ENCODE measurements around the gene POLE4.

POLE4 gene

DNA sequence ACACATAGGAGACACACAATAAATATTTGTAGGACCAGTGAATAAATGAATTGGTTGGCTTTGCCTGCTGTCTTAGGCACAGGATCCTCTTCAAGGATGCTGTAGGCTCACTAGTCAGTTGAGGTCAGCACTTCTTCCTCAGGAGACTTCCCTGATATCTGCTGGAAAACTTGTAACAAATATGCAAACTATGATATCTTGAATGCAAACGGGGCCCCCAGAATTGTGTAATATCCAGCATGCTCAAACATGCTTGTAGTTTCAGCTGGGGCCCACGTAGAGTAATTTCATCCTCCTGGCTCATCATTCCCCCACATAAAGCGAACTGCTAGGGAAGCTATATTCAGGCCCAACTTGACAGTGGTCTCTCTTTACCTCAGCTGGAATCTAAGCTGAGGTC lies 43.6 kb downstream of the POLE4 start:
- DNase-seq (ENCODE audit: low read depth), result no peak

DNA sequence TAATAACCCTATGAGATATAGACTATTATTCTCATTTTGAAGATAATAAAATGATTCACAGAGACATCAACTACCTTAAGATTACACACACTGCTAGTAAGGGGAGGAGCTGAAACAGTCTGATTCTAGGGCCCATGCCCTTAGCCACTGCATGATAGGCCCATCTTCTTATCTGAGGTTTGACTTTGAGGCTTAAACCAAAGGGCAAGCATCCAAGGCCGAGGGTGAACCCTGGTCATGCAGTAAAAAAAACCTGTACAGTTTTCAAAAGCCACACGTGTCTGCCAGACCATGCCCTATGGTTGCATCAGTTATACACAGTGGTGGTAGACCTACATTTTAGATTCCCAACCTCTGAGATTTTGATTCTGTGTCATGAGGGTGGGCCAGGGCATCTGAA lies 44.8 kb downstream of the POLE4 start:
- DNase-seq (ENCODE audit: low read depth), result no peak

DNA sequence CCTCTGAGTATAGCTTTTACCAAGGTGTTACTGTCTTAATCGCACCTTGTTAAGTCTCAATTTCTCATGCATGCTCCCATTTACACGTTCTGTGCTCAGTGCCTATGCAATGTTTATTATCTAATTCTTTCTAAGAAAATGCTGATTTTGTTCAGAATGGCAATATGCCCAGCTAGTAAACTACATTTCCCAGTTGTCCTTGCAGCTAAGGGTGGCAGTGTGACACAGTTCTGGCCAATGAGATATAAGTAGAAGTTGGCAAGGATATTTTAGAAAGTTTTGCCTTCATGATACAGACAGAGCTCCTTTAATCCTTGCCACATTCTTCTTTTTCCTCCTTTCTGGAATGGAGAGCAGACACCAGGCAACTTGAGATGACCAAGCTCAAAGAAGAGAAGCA lies 45.3 kb downstream of the POLE4 start:
- DNase-seq (ENCODE audit: low read depth), result no peak

DNA sequence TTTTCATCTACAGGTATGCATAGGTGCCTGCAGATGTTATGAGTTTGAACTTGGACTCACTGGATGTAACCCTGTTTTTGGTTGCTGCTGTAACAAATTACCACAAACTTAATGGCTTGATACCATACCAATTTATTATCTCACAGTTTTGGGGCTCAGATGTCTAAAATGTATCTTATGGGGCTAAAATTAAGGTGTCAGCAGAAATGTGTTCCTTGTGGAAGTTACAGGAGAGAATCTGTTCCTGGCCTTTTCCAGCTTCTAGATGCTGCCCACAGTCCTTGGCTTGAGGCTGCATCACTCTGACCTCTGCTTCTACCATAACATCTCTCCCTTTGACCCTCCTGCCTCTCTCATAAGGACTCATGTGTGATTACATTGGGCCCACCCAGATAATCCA lies 47.6 kb downstream of the POLE4 start:
- no peak for DNase-seq (ENCODE audit: low read depth)

DNA sequence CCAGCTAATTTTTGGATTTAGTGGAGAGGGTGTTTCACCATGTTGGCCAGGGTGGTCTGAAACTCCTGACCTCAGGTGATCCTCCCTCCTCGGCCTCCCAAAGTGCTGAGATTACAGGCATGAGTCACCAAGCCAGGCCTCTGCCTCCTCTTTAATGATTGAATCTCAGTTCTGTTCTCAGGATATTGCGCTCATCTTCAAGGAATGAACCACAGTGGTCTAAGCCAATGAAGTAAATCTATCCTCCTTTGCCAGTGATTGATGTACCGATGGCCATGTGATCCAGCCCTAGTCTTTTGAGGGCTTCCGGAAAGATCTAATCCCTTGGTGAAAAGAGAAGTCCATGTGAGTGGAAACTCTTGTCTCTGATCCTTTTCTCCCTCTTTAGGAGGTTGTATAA lies 48.6 kb downstream of the POLE4 start:
- DNase-seq (ENCODE audit: low read depth), result no peak

DNA sequence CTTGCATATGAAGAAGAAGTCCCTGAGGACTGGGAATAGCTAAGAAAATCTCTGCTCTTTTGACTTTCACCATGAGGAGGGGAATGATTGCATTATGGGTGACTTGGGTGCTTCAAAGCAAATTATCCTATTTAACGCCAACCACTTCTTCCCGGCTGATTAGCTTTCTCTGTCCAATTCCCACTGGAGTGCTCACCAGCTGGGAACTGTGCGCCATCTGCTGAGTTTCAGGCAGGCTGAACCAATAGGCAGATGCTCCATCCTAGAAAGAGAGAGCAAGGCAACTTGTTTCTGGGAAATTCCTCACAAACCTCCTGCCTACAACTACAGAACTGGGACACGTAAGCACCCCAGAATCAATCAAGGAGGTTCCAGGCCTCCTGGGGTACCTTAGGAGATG lies 49.4 kb downstream of the POLE4 start:
- DNase-seq (ENCODE audit: low read depth), result no peak

DNA sequence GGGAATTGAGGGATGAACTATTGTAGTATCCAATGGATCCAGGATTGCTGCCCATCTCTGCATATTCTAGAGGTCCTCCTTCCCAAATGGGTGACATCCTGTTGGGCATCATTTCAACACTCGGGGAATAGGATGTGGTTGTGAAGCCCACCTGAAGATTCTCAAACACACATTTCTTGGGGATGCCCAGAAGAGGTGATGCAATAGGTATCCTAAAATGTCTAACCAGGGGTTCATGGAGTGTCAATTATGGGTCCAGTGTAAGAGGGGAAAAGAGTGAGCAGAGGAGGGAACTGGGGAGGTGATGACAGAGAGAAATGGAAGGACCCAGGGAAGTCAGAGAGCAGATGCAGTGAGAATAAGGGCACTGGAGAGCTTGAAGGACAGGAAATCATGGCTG lies 52.1 kb downstream of the POLE4 start:
- DNase-seq (ENCODE audit: low read depth), result no peak

DNA sequence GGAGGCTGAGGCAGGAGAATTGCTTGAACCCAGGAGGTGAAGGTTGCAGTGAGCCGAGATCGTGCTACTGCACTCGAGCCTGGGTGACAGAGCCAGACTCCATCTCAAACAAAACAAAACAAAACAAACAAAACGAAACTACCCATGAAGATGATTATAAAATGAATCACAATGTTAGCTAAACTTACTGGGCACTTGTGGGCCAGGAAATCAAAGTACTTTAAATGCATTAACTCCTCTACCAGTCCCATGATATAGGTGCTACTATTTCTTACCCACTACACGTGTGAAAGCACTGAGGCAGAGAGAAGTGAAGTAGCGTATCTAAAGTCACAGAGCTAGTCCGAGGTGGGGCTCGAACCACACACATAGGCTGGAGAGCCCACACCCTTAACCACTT lies 53.6 kb downstream of the POLE4 start:
- DNase-seq (ENCODE audit: low read depth), result no peak

DNA sequence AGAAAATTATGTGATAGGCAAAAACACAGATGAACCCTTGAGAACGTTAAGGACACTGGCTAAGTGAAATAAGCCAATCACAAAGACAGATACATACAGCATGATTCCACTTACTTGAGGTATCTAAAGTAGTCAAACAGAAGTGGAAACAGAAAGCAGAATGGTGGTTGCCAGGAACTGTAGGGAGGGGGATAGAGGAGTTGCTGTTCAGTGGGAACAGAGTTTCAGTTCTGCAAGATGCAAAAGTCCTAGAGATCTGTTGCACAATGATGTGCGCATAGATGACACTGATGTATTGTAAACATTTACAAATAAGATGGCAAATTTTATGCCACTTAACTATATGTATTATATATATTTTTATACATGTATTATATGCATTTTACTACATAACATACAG lies 59.7 kb downstream of the POLE4 start:
- no peak for DNase-seq (ENCODE audit: low read depth)
